Stimulated activated CD8-positive, alpha-beta memory T cell treated with anti-CD3 and anti-CD28 coated beads, Interleukin-7, amount 100 ng/mL, for 24 hours (primary cell): Measurements from ENCODE around the gene LARP4.
"Not testable (repeated sequence)": the region's sequence is repeated elsewhere in the genome, so short reads cannot be mapped to it uniquely, and the experiment has no call there.

ENCODE experiments used
- DNase-seq: peaks from one replicate; pipeline ENCODE4 v3.0.0-alpha.2; 2020; ENCODE audit warnings: low read depth

Gene LARP4

GRCh38 chr12:50400638-50401499, at the start of gene LARP4:
Gene LARP4 (plus strand): TSS chr12:50400885. CDS start chr12:50401011, 126 bp downstream.
- DNase-seq = peak; percentile 75

GRCh38 chr12:50351120-50352043, 49.3 kb upstream of the LARP4 start:
- no peak for DNase-seq

- no peak for DNase-seq
These were observed 47.3 kb upstream of the LARP4 start for GRCh38 chr12:50353404-50353803.

- DNase-seq = no peak
These were observed 46.7 kb upstream of the LARP4 start for GRCh38 chr12:50353869-50354593.

GRCh38 chr12:50354908-50355307, 45.8 kb upstream of the LARP4 start:
- DNase-seq = no peak

GRCh38 chr12:50355365-50355764, 45.3 kb upstream of the LARP4 start:
- no peak for DNase-seq

- DNase-seq = no peak
These were observed 38.0 kb upstream of the LARP4 start for GRCh38 chr12:50362671-50363070.

GRCh38 chr12:50363141-50363540, 37.5 kb upstream of the LARP4 start:
- no peak for DNase-seq

GRCh38 chr12:50365709-50366406, 34.8 kb upstream of the LARP4 start:
- DNase-seq = no peak

GRCh38 chr12:50370672-50371071, 30.0 kb upstream of the LARP4 start:
- DNase-seq = not testable (repeated sequence)

GRCh38 chr12:50375802-50376201, 24.9 kb upstream of the LARP4 start:
- no peak for DNase-seq

- DNase-seq = no peak
These were observed 19.8 kb upstream of the LARP4 start for GRCh38 chr12:50380761-50381325.

GRCh38 chr12:50387487-50387886, 13.2 kb upstream of the LARP4 start:
- no peak for DNase-seq

- DNase-seq = no peak
These were observed 12.7 kb upstream of the LARP4 start for GRCh38 chr12:50387972-50388478.

GRCh38 chr12:50388793-50389192, 11.9 kb upstream of the LARP4 start:
- not testable (repeated sequence) for DNase-seq

GRCh38 chr12:50390316-50390741, 10.4 kb upstream of the LARP4 start:
- no peak for DNase-seq

- DNase-seq = no peak
These were observed 6.1 kb upstream of the LARP4 start for GRCh38 chr12:50394469-50395029.

- DNase-seq = no peak
These were observed 3.5 kb upstream of the LARP4 start for GRCh38 chr12:50397117-50397650.

- no peak for DNase-seq
These were observed 1.8 kb upstream of the LARP4 start for GRCh38 chr12:50398931-50399330.

- DNase-seq = no peak
These were observed 514 bp upstream of the LARP4 start for GRCh38 chr12:50400104-50400637.
